ENCODE results near the gene KCTD5.
"Not testable (repeated sequence)": the region's sequence is repeated elsewhere in the genome, so short reads cannot be mapped to it uniquely, and the experiment has no call there.

DNA sequence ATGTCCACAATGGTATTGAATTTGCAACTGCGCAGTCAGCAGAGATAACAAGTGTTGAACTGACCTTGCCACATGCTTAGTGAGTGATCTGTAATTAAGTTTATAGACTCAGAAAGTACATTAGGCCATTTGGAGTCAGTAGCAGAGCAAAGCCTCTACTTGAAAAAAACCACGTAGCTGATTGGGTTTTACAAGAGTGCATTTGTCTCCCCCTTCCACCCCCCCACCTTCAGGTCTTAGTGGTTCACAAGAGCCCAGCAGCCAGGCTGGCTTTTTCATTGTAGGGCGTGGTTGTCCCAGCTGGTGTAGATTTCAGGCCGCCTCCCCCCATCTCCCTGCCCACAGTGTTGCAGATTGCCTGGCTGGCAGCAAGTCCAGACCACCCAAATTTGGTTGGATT is 2.4 kb upstream of the KCTD5 start:
- TF ChIP-seq, protein P1, sequence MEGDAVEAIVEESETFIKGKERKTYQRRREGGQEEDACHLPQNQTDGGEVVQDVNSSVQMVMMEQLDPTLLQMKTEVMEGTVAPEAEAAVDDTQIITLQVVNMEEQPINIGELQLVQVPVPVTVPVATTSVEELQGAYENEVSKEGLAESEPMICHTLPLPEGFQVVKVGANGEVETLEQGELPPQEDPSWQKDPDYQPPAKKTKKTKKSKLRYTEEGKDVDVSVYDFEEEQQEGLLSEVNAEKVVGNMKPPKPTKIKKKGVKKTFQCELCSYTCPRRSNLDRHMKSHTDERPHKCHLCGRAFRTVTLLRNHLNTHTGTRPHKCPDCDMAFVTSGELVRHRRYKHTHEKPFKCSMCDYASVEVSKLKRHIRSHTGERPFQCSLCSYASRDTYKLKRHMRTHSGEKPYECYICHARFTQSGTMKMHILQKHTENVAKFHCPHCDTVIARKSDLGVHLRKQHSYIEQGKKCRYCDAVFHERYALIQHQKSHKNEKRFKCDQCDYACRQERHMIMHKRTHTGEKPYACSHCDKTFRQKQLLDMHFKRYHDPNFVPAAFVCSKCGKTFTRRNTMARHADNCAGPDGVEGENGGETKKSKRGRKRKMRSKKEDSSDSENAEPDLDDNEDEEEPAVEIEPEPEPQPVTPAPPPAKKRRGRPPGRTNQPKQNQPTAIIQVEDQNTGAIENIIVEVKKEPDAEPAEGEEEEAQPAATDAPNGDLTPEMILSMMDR (IDR thresholded peaks at IDR 0.05) = not testable (repeated sequence)
- TF ChIP-seq EZH2phosphoT487 (IDR thresholded peaks at IDR 0.05) = not testable (repeated sequence)

Data from neural progenitor cell (in vitro differentiated cells).